GM23248 (cell line): ENCODE measurements around the gene HINFP. TPM values are rescaled to one million over a fixed set of nuclear protein-coding genes. Genes with fewer than 3 reads are reported as not detected.

Experiments
- DNase-seq: peaks from one replicate; pipeline ENCODE4 v3.0.0-alpha.2; 2015
- H2AFZ ChIP-seq: fragments of 200-600 bp; sonication (generic); 2 replicates; pipeline ENCODE4 v1.6.1; 2016; ENCODE audit warnings: antibody characterized with exemption
- H3F3A ChIP-seq: fragments of 200-600 bp; sonication (generic); 2 replicates; pipeline ENCODE4 v1.6.1; 2016; ENCODE audit warnings: mild to moderate bottlenecking, antibody characterized with exemption, mixed run types; ENCODE audit not compliant: insufficient read depth
- H3K27ac ChIP-seq: fragments of 200-600 bp; sonication (generic); 2 replicates; pipeline ENCODE4 v1.5.1; 2016; ENCODE audit warnings: mild to moderate bottlenecking
- H3K27me3 ChIP-seq: fragments of 200-600 bp; sonication (generic); replicated peaks from 2 replicates; pipeline ENCODE4 v1.6.1; 2016; ENCODE audit warnings: mild to moderate bottlenecking; ENCODE audit not compliant: insufficient read depth
- H3K36me3 ChIP-seq: fragments of 200-600 bp; sonication (generic); 2 replicates; pipeline ENCODE4 v1.6.1; 2016; ENCODE audit warnings: low read depth, mild to moderate bottlenecking
- H3K4me1 ChIP-seq: fragments of 200-600 bp; sonication (generic); 2 replicates; pipeline ENCODE4 v1.6.1; 2016; ENCODE audit warnings: mild to moderate bottlenecking; ENCODE audit not compliant: insufficient read depth
- H3K4me2 ChIP-seq: fragments of 200-600 bp; sonication (generic); one replicate; pipeline ENCODE4 v1.6.1; 2016; ENCODE audit warnings: mild to moderate bottlenecking; ENCODE audit not compliant: unreplicated experiment
- H3K4me3 ChIP-seq: fragments of 200-600 bp; sonication (generic); 2 replicates; pipeline ENCODE4 v1.5.1; 2016; ENCODE audit warnings: mild to moderate bottlenecking
- H3K79me2 ChIP-seq: fragments of 200-600 bp; sonication (generic); 2 replicates; pipeline ENCODE4 v1.6.1; 2016; ENCODE audit warnings: mild to moderate bottlenecking; ENCODE audit not compliant: insufficient read depth
- H3K9ac ChIP-seq: fragments of 200-600 bp; sonication (generic); 2 replicates; pipeline ENCODE4 v1.6.1; 2016; ENCODE audit warnings: mild to moderate bottlenecking
- H3K9me2 ChIP-seq: fragments of 200-600 bp; sonication (generic); 2 replicates; pipeline ENCODE4 v1.6.1; 2016; ENCODE audit warnings: mixed run types, mild to moderate bottlenecking, moderate library complexity; ENCODE audit not compliant: insufficient read depth
- H3K9me3 ChIP-seq: fragments of 200-600 bp; sonication (generic); one replicate; pipeline ENCODE4 v1.6.1; 2017; ENCODE audit warnings: low read depth
- H4K20me1 ChIP-seq: fragments of 200-600 bp; sonication (generic); 2 replicates; pipeline ENCODE4 v1.6.0; 2016; ENCODE audit not compliant: insufficient read depth
- EZH2 ChIP-seq: fragments of 200-600 bp; sonication (generic); IDR thresholded peaks from 2 replicates; pipeline ENCODE4 v1.6.1; 2018; ENCODE audit warnings: antibody characterized with exemption, mild to moderate bottlenecking; ENCODE audit not compliant: insufficient read depth, poor library complexity, severe bottlenecking
- EZH2phosphoT487 ChIP-seq: fragments of 200-600 bp; sonication (generic); IDR thresholded peaks from 2 replicates; pipeline ENCODE4 v1.6.1; 2018; ENCODE audit warnings: antibody characterized with exemption, moderate library complexity, mild to moderate bottlenecking, low read depth; ENCODE audit not compliant: insufficient read depth
- WGBS, 2 experiments: methylation state at CpG; one replicate each; pipeline ENCODE4 v1.1.6; 2015 to 2017; ENCODE audit warnings: low lambda C conversion rate in 2 of 2, low coverage in 1 of 2; ENCODE audit errors: missing lambda C conversion rate in 2 of 2; 5-methylcytosine and 5-hydroxymethylcytosine counted together
- in situ Hi-C: fragments of 300-500 bp; cut with MboI; formaldehyde crosslinking; loops from 2 replicates; pipeline ENCODE4 v1.15.0; 2020
- polyA plus RNA-seq: library from polyadenylated mRNA; unstranded; fragments of >200 nt; fragmentation: Nextera tagmentation; extraction: Ambion mirVana; gene quantifications from 2 replicates; pipeline ENCODE4 v1.2.1, GENCODE V29; 2016
- total RNA-seq: library from RNA; depleted of rRNA; stranded (reverse); fragments of >200 nt; shearing (Covaris generic); gene quantifications from 2 replicates; pipeline ENCODE4 v1.2.3, GENCODE V29; 2014

Gene HINFP
- total and polyA plus RNA-seq, 2 experiments from 2014 or later: 8.3 to 31.8 TPM

- Histone ChIP-seq H3K9ac (no peak overlapping the region), H3K4me1 (no peaks in the 10 kb centered on the region), H4K20me1 (no peaks in the 10 kb centered on the region), H3K4me2 (no peak overlapping the region), H3K36me3 (no peaks in the 10 kb centered on the region), H3K79me2 (no peaks in the 10 kb centered on the region), H2AFZ (no peak overlapping the region), H3K9me3 (no peaks in the 10 kb centered on the region), H3F3A (no peaks in the 10 kb centered on the region), H3K4me3 (no peak overlapping the region), H3K9me2 (no peaks in the 10 kb centered on the region), H3K27ac (no peak overlapping the region), H3K27me3 (peaks cover 19% of the 10 kb centered on the region; the same call in 1 of the 2 replicates)
- TF ChIP-seq EZH2 (no peak), EZH2phosphoT487 (no peak)
- 35 to 36% methylated on average over 3 of the region's 3 CpGs for WGBS, 2 experiments
- DNase-seq: no peak
- in situ Hi-C loops: no loop called here
These were observed 35.7 kb downstream of the HINFP start for GRCh38 chr11:119157063-119157462.

GRCh38 chr11:119158467-119158866 is 37.1 kb downstream of the HINFP start:
- DNase-seq: no peak
- no peak overlapping the region for H3K27ac ChIP-seq
- 75 to 81% methylated on average over 12 to 13 of the region's 13 CpGs for WGBS, 2 experiments
- H3K4me3 ChIP-seq: no peak overlapping the region
- H3K9ac ChIP-seq: no peak overlapping the region
- peaks cover 6% of the 10 kb centered on the region; the same call in 1 of the 2 replicates for H3K27me3 ChIP-seq
- H3K4me1 ChIP-seq: no peaks in the 10 kb centered on the region
- H3F3A ChIP-seq: no peaks in the 10 kb centered on the region
- H2AFZ ChIP-seq: no peak overlapping the region
- no peaks in the 10 kb centered on the region for H3K79me2 ChIP-seq
- H4K20me1 ChIP-seq: no peaks in the 10 kb centered on the region
- no peaks in the 10 kb centered on the region for H3K9me2 ChIP-seq
- H3K4me2 ChIP-seq: no peak overlapping the region
- TF ChIP-seq EZH2phosphoT487: no peak
- TF ChIP-seq EZH2: no peak
- in situ Hi-C loops: no loop called here
- no peaks in the 10 kb centered on the region for H3K36me3 ChIP-seq
- H3K9me3 ChIP-seq: no peaks in the 10 kb centered on the region

- in situ Hi-C loops: no loop called here
- Histone ChIP-seq H3K9me2 (no peaks in the 10 kb centered on the region), H3K27ac (no peak overlapping the region), H3K9ac (no peak overlapping the region), H3F3A (no peaks in the 10 kb centered on the region), H2AFZ (no peak overlapping the region), H3K27me3 (no peaks in the 10 kb centered on the region), H3K9me3 (no peaks in the 10 kb centered on the region), H4K20me1 (no peaks in the 10 kb centered on the region), H3K4me3 (no peak overlapping the region), H3K36me3 (no peaks in the 10 kb centered on the region), H3K4me1 (no peaks in the 10 kb centered on the region), H3K4me2 (no peak overlapping the region), H3K79me2 (no peaks in the 10 kb centered on the region)
- WGBS, 2 experiments: 77 to 84% methylated on average over 9 of the region's 9 CpGs
- DNase-seq: no peak
- TF ChIP-seq EZH2 (no peak), EZH2phosphoT487 (no peak)
These were observed 38.8 kb downstream of the HINFP start for GRCh38 chr11:119160151-119160550.

GRCh38 chr11:119161871-119162270 is 40.5 kb downstream of the HINFP start:
- WGBS, 2 experiments: 63 to 65% methylated on average over 7 to 8 of the region's 8 CpGs
- H3K9ac ChIP-seq: no peak overlapping the region
- no peaks in the 10 kb centered on the region for H3K36me3 ChIP-seq
- H3K4me2 ChIP-seq: no peak overlapping the region
- DNase-seq: no peak
- no peak overlapping the region for H3K27ac ChIP-seq
- no peaks in the 10 kb centered on the region for H3K27me3 ChIP-seq
- no peaks in the 10 kb centered on the region for H4K20me1 ChIP-seq
- H3K4me1 ChIP-seq: no peaks in the 10 kb centered on the region
- TF ChIP-seq EZH2 (no peak), EZH2phosphoT487 (no peak)
- in situ Hi-C loops: no loop called here
- no peak overlapping the region for H2AFZ ChIP-seq
- H3K79me2 ChIP-seq: no peaks in the 10 kb centered on the region
- no peaks in the 10 kb centered on the region for H3K9me2 ChIP-seq
- no peak overlapping the region for H3K4me3 ChIP-seq
- no peaks in the 10 kb centered on the region for H3K9me3 ChIP-seq
- H3F3A ChIP-seq: 0 out of 2 replicates have a peak, but pooled peaks cover 3% of the 10 kb centered on the region
